K562 treated with DMSO at 1 percent for 48 hours (cell line): ENCODE results near the gene EFCAB5. TPM values are rescaled to one million over a fixed set of nuclear protein-coding genes. Genes with fewer than 3 reads are reported as not detected.

ENCODE experiments used
- total RNA-seq: library from RNA; unstranded; fragments of 300-600 nt; gene quantifications from 2 replicates; pipeline ENCODE4 v1.2.3, GENCODE V29; 2022; ENCODE audit warnings: low replicate concordance; ENCODE audit errors: extremely low read depth

EFCAB5 gene
- not detected in 2 replicates for total RNA-seq

GRCh38 chr17:29941334-29941733 lies at the start of gene EFCAB5:
EFCAB5 (plus strand) TSS chr17:29941634; CDS start chr17:29941797, 163 bp downstream.

GRCh38 chr17:29929533-29930408 lies 11.7 kb upstream of the EFCAB5 start, which contains the start of gene SSH2:
SSH2 (minus strand) TSS chr17:29930228; CDS start chr17:29930000, 228 bp downstream.

GRCh38 chr17:30116661-30117551 lies 175.5 kb downstream of the EFCAB5 start, which contains the start of gene NSRP1:
NSRP1 (plus strand) TSS chr17:30116816; CDS start chr17:30116844, 28 bp downstream.

Other genes with a start within 250 kb of the EFCAB5 start
- gene SSH2, start 11.4 kb upstream of the EFCAB5 start, total RNA-seq, result not detected in 2 replicates
- gene NSRP1, start 175.2 kb downstream of the EFCAB5 start, total RNA-seq, result not detected in 2 replicates